PC-3 (cell line): ENCODE measurements around the gene TNKS1BP1. TPM values are rescaled to one million over a fixed set of nuclear protein-coding genes. Genes with fewer than 3 reads are reported as not detected.

Experiments
- ATAC-seq: fragments of 200-7000 bp; cut with Tn5 transposase; 2 replicates; pipeline ENCODE4 v1.9.1; 2020; ENCODE audit warnings: mild to moderate bottlenecking, moderate library complexity
- BruUV-seq: library from RNA; stranded (reverse); fragments of 400-500 nt; replicated peaks from 2 replicates; lab custom pipeline; 2021; lab: Mats Ljungman, UMichigan
- CTCF ChIA-PET: fragments of 300-600 bp; sonication (Branson Sonifier 250); formaldehyde crosslinking; loops from one replicate; lab custom pipeline; 2022; ENCODE audit warnings: antibody characterized with exemption; lab: Charles Lee
- POLR2A ChIA-PET: fragments of 300-600 bp; sonication (Branson Sonifier 250); formaldehyde crosslinking; loops from one replicate; lab custom pipeline; 2022; ENCODE audit warnings: antibody characterized with exemption; ENCODE audit not compliant: unreplicated experiment; lab: Charles Lee
- DNase-seq: peaks from one replicate; pipeline ENCODE4 v3.0.0-alpha.2; 2015
- H2AFZ ChIP-seq: fragments of 300-600 bp; sonication (generic); 2 replicates; pipeline ENCODE4 v1.6.0; 2016; ENCODE audit warnings: antibody characterized with exemption, low read length
- H3F3A ChIP-seq: fragments of 300-600 bp; sonication (generic); one replicate; pipeline ENCODE4 v1.6.0; 2017; ENCODE audit warnings: antibody characterized with exemption, low read length, control low read depth, mild to moderate bottlenecking; ENCODE audit not compliant: unreplicated experiment
- H3K27ac ChIP-seq: fragments of 300-600 bp; sonication (generic); 2 replicates; pipeline ENCODE4 v1.5.1; 2016; ENCODE audit warnings: mild to moderate bottlenecking, low read length
- H3K27me3 ChIP-seq: fragments of 300-600 bp; sonication (generic); 2 replicates; pipeline ENCODE4 v1.6.1; 2016; ENCODE audit warnings: low read length, mixed read lengths
- H3K36me3 ChIP-seq: fragments of 300-600 bp; sonication (generic); 2 replicates; pipeline ENCODE4 v1.6.1; 2016; ENCODE audit warnings: low read depth, mixed run types, low read length, mixed read lengths
- H3K4me1 ChIP-seq: fragments of 300-600 bp; sonication (generic); 2 replicates; pipeline ENCODE4 v1.5.1; 2016; ENCODE audit warnings: low read length; ENCODE audit not compliant: insufficient read depth
- H3K4me2 ChIP-seq: fragments of 300-600 bp; sonication (generic); 2 replicates; pipeline ENCODE4 v1.6.0; 2016; ENCODE audit warnings: low read length
- H3K4me3 ChIP-seq: fragments of 300-600 bp; sonication (generic); 2 replicates; pipeline ENCODE4 v1.5.1; 2016; ENCODE audit warnings: mild to moderate bottlenecking, low read length, mixed read lengths
- H3K79me2 ChIP-seq: fragments of 300-600 bp; sonication (generic); 2 replicates; pipeline ENCODE4 v1.6.1; 2017; ENCODE audit warnings: low read length, mixed read lengths
- H3K9ac ChIP-seq: fragments of 300-600 bp; sonication (generic); 2 replicates; pipeline ENCODE4 v1.6.0; 2016; ENCODE audit warnings: mild to moderate bottlenecking, low read length
- H3K9me2 ChIP-seq: fragments of 300-600 bp; sonication (generic); replicated peaks from 2 replicates; pipeline ENCODE4 v1.6.1; 2016; ENCODE audit warnings: mixed run types, low read length, mixed read lengths
- H3K9me3 ChIP-seq: fragments of 300-600 bp; sonication (generic); 2 replicates; pipeline ENCODE4 v1.6.1; 2016; ENCODE audit warnings: low read length, mixed read lengths
- H4K20me1 ChIP-seq: fragments of 300-600 bp; sonication (generic); 2 replicates; pipeline ENCODE4 v1.6.1; 2016; ENCODE audit warnings: low read length, mixed read lengths
- CTCF ChIP-seq: fragments of 300-600 bp; sonication (generic); conservative IDR thresholded peaks from 2 replicates; pipeline ENCODE4 v1.5.1; 2017; ENCODE audit warnings: antibody characterized with exemption, low read depth, mild to moderate bottlenecking, low read length
- EZH2 ChIP-seq: fragments of 300-600 bp; sonication (generic); IDR thresholded peaks from one replicate; pipeline ENCODE4 v1.6.1; 2017; ENCODE audit warnings: antibody characterized with exemption, mild to moderate bottlenecking, low read length; ENCODE audit not compliant: unreplicated experiment
- EZH2phosphoT487 ChIP-seq: fragments of 300-600 bp; sonication (generic); IDR thresholded peaks from 2 replicates; pipeline ENCODE4 v1.6.1; 2018; ENCODE audit warnings: mild to moderate bottlenecking, antibody characterized with exemption, low read length, borderline replicate concordance
- intact Hi-C: fragments of 100-400 bp; cut with micrococcal nuclease; formaldehyde crosslinking; loops from 2 replicates; pipeline ENCODE4 v1.9.0; 2023
- total RNA-seq: library from RNA; depleted of rRNA; stranded (reverse); fragments of >200 nt; gene quantifications from 2 replicates; pipeline ENCODE4 v1.2.3, GENCODE V29; 2014

The TNKS1BP1 gene
- total RNA-seq, 1 experiment from 2014 or later: 89.6 TPM

GRCh38 chr11:57318178-57318577 lies 6.6 kb downstream of the TNKS1BP1 start:
- H4K20me1 ChIP-seq: peaks cover 14% of the 10 kb centered on the region; the same call in 1 of the 2 replicates
- no peak overlapping the region for H3K9ac ChIP-seq
- peaks cover 6% of the 10 kb centered on the region for H3F3A ChIP-seq
- no peak overlapping the region for H3K4me3 ChIP-seq
- H3K9me2 ChIP-seq: no peaks in the 10 kb centered on the region
- no peak for TF ChIP-seq CTCF
- TF ChIP-seq EZH2: no peak
- TF ChIP-seq EZH2phosphoT487: no peak
- no peak overlapping the region for H3K4me2 ChIP-seq
- POLR2A ChIA-PET: no interaction called here
- no TSS peak for BruUV-seq
- CTCF ChIA-PET: no interaction called here
- intact Hi-C loops: no loop called here
- peaks cover 32% of the 10 kb centered on the region for H3K79me2 ChIP-seq
- peaks cover 25% of the 10 kb centered on the region for H3K4me1 ChIP-seq
- no peaks in the 10 kb centered on the region for H3K27me3 ChIP-seq
- peaks cover 42% of the 10 kb centered on the region for H3K36me3 ChIP-seq
- DNase-seq: no peak
- no peak overlapping the region for H3K27ac ChIP-seq
- no peak for ATAC-seq
- H2AFZ ChIP-seq: no peak overlapping the region
- no peaks in the 10 kb centered on the region for H3K9me3 ChIP-seq

GRCh38 chr11:57316017-57316416 lies 8.7 kb downstream of the TNKS1BP1 start:
- CTCF ChIA-PET: no interaction called here

More at GRCh38 chr11:57316017-57316416, 8.7 kb downstream of the TNKS1BP1 start:
- no peaks in the 10 kb centered on the region for H3K27me3 ChIP-seq
- no peak overlapping the region for H2AFZ ChIP-seq
- H3F3A ChIP-seq: no peaks in the 10 kb centered on the region
- peaks cover 11% of the 10 kb centered on the region; the same call in 1 of the 2 replicates for H4K20me1 ChIP-seq
- POLR2A ChIA-PET: no interaction called here
- no peak for DNase-seq
- H3K9me3 ChIP-seq: no peaks in the 10 kb centered on the region
- intact Hi-C loops: no loop called here
- no peak overlapping the region for H3K9ac ChIP-seq
- H3K79me2 ChIP-seq: peaks cover 17% of the 10 kb centered on the region
- H3K27ac ChIP-seq: no peak overlapping the region
- peaks cover 44% of the 10 kb centered on the region for H3K36me3 ChIP-seq
- H3K9me2 ChIP-seq: no peaks in the 10 kb centered on the region
- TF ChIP-seq EZH2phosphoT487 (no peak), CTCF (no peak), EZH2 (no peak)
- no peak overlapping the region for H3K4me3 ChIP-seq
- H3K4me1 ChIP-seq: peaks cover 14% of the 10 kb centered on the region
- H3K4me2 ChIP-seq: no peak overlapping the region
- ATAC-seq: no peak
- BruUV-seq: no TSS peak
